GM23338 (cell line): ENCODE results near the gene RTP5. TPM values are rescaled to one million over a fixed set of nuclear protein-coding genes. Genes with fewer than 3 reads are reported as not detected.

Source experiments
- ATAC-seq: fragments of 200-7000 bp; cut with Tn5 transposase; 3 replicates; pipeline ENCODE4 v1.9.1; 2020
- DNase-seq: peaks from one replicate; pipeline ENCODE4 v3.0.0-alpha.2; 2015; ENCODE audit warnings: low spot score
- H2AFZ ChIP-seq: fragments of 200-600 bp; sonication (generic); 2 replicates; pipeline ENCODE4 v1.8.0; 2016; ENCODE audit warnings: antibody characterized with exemption, mild to moderate bottlenecking, moderate library complexity
- H3F3A ChIP-seq: fragments of 200-600 bp; sonication (generic); replicated peaks from 2 replicates; pipeline ENCODE4 v1.8.0; 2017; ENCODE audit warnings: antibody characterized with exemption, mixed run types, low read depth
- H3K27ac ChIP-seq: fragments of 200-600 bp; sonication (generic); 2 replicates; pipeline ENCODE4 v1.6.1; 2016; ENCODE audit warnings: low read depth
- H3K27me3 ChIP-seq: fragments of 200-600 bp; sonication (generic); 2 replicates; pipeline ENCODE4 v1.8.0; 2016; ENCODE audit warnings: mild to moderate bottlenecking, mixed run types, moderate library complexity; ENCODE audit not compliant: insufficient read depth
- H3K36me3 ChIP-seq: fragments of 200-600 bp; sonication (generic); 2 replicates; pipeline ENCODE4 v1.8.0; 2016; ENCODE audit warnings: mild to moderate bottlenecking; ENCODE audit not compliant: insufficient read depth
- H3K4me1 ChIP-seq: fragments of 200-600 bp; sonication (generic); 2 replicates; pipeline ENCODE4 v1.8.0; 2016; ENCODE audit warnings: mild to moderate bottlenecking, moderate library complexity; ENCODE audit not compliant: insufficient read depth
- H3K4me2 ChIP-seq: fragments of 200-600 bp; sonication (generic); 2 replicates; pipeline ENCODE4 v1.7.1; 2017; ENCODE audit warnings: mixed run types
- H3K4me3 ChIP-seq: fragments of 200-600 bp; sonication (generic); 2 replicates; pipeline ENCODE4 v1.6.1; 2016; ENCODE audit warnings: mixed run types
- H3K79me2 ChIP-seq: fragments of 200-600 bp; sonication (generic); replicated peaks from 2 replicates; pipeline ENCODE4 v1.8.0; 2017; ENCODE audit warnings: mild to moderate bottlenecking; ENCODE audit not compliant: insufficient read depth
- H3K9me2 ChIP-seq: fragments of 200-600 bp; sonication (generic); 2 replicates; pipeline ENCODE4 v1.8.0; 2017; ENCODE audit not compliant: insufficient read depth
- H4K20me1 ChIP-seq: fragments of 200-600 bp; sonication (generic); replicated peaks from 2 replicates; pipeline ENCODE4 v1.8.0; 2017; ENCODE audit warnings: mild to moderate bottlenecking; ENCODE audit not compliant: insufficient read depth
- H3K27ac Mint-ChIP-seq: 2 replicates; pipeline ENCODE4 v1.8.0; 2020; ENCODE audit warnings: inconsistent platforms, mild to moderate bottlenecking, moderate library complexity, mixed read lengths
- H3K27me3 Mint-ChIP-seq: 3 replicates; pipeline ENCODE4 v1.8.0; 2022; ENCODE audit warnings: low read depth, mild to moderate bottlenecking, moderate library complexity, mixed read lengths, inconsistent platforms; ENCODE audit not compliant: insufficient read depth, poor library complexity
- H3K36me3 Mint-ChIP-seq: 3 replicates; pipeline ENCODE4 v1.8.0; 2021; ENCODE audit warnings: low read depth, mild to moderate bottlenecking, inconsistent platforms, moderate library complexity, mixed read lengths
- H3K4me1 Mint-ChIP-seq: 3 replicates; pipeline ENCODE4 v1.8.0; 2020; ENCODE audit warnings: mild to moderate bottlenecking, inconsistent platforms, mixed read lengths
- H3K4me3 Mint-ChIP-seq: 3 replicates; pipeline ENCODE4 v1.8.0; 2021; ENCODE audit warnings: moderate library complexity, mild to moderate bottlenecking, inconsistent platforms, mixed read lengths
- H3K9me3 Mint-ChIP-seq: 3 replicates; pipeline ENCODE4 v1.8.0; 2020; ENCODE audit warnings: moderate library complexity, mild to moderate bottlenecking, inconsistent platforms, mixed read lengths
- CTCF ChIP-seq, 2 experiments: fragments of 200-600 bp in 1 of 2; sonication (generic) in 1 of 2; conservative IDR thresholded peaks; 2 replicates each; pipeline versions ENCODE4 v1.5.1 to v1.6.1; 2016 to 2017; ENCODE audit warnings: antibody characterized with exemption in 2 of 2, low read depth in 2 of 2, mild to moderate bottlenecking in 2 of 2, moderate library complexity in 1 of 2
- EZH2 ChIP-seq: fragments of 200-600 bp; sonication (generic); IDR thresholded peaks from one replicate; pipeline ENCODE4 v1.8.0; 2017; ENCODE audit warnings: antibody characterized with exemption, mild to moderate bottlenecking, low read depth; ENCODE audit not compliant: unreplicated experiment
- NANOG ChIP-seq: IDR thresholded peaks from 2 replicates; pipeline ENCODE4 v1.6.1; 2016; ENCODE audit warnings: antibody characterized with exemption, borderline replicate concordance
- ZNF114 ChIP-seq: fragments of 250-450 bp; sonication (Bioruptor Pico); IDR thresholded peaks from 2 replicates; pipeline ENCODE4 v1.5.0; 2020; ENCODE audit warnings: mild to moderate bottlenecking, moderate library complexity
- ZNF462 ChIP-seq: fragments of 250-450 bp; sonication (Bioruptor Pico); IDR thresholded peaks from 2 replicates; pipeline ENCODE4 v1.5.0; 2020; ENCODE audit warnings: mild to moderate bottlenecking, moderate library complexity
- polyA plus RNA-seq: library from polyadenylated mRNA; unstranded; fragments of >200 nt; fragmentation: Nextera tagmentation; extraction: Ambion mirVana; gene quantifications from 2 replicates; pipeline ENCODE4 v1.2.1, GENCODE V29; 2016
- total RNA-seq: library from RNA; depleted of rRNA; stranded (reverse); fragments of >200 nt; shearing (Covaris generic); gene quantifications from 2 replicates; pipeline ENCODE4 v1.2.3, GENCODE V29; 2014

RTP5 gene
- total and polyA plus RNA-seq, 2 experiments from 2014 or later, result not detected

- H3F3A ChIP-seq, result no peaks in the 10 kb centered on the region
- H4K20me1 ChIP-seq, result no peaks in the 10 kb centered on the region
- peak overlapping the region; percentile 74; the same call in 1 of the 2 replicates for H2AFZ ChIP-seq
- H3K27me3 ChIP-seq, result no peaks in the 10 kb centered on the region
- 0 out of 2 replicates have a peak, but pooled peaks cover 2% of the 10 kb centered on the region for H3K36me3 ChIP-seq
- Mint-ChIP-seq H3K36me3 (peaks cover 7% of the 10 kb centered on the region; the same call in 2 of the 3 replicates), H3K4me3 (peak overlapping the region; percentile 85), H3K27me3 (peaks cover 29% of the 10 kb centered on the region), H3K9me3 (peaks cover 2% of the 10 kb centered on the region), H3K4me1 (peaks cover 23% of the 10 kb centered on the region), H3K27ac (no peak overlapping the region)
- no peak overlapping the region; the same call in 1 of the 2 replicates for H3K27ac ChIP-seq
- H3K4me3 ChIP-seq, result peak overlapping the region; percentile 83; the same call in 1 of the 2 replicates
- ATAC-seq, result peak; percentile 13
- no peaks in the 10 kb centered on the region for H3K79me2 ChIP-seq
- peaks cover 22% of the 10 kb centered on the region for H3K4me1 ChIP-seq
- DNase-seq, result peak; percentile 65
- TF ChIP-seq ZNF462 (CRISPR knock-in tag), result no peak
- no peak for TF ChIP-seq NANOG
- TF ChIP-seq ZNF114 (CRISPR knock-in tag), result no peak
- TF ChIP-seq EZH2, result no peak
- TF ChIP-seq CTCF (conservative IDR thresholded peaks at IDR 0.05; ENCODE audit: low read depth in 2 of 2), result peak; percentile 33 to 44
- H3K9me2 ChIP-seq, result no peaks in the 10 kb centered on the region
- peak overlapping the region; percentile 73 for H3K4me2 ChIP-seq
Measured at GRCh38 chr2:241882091-241882625, 12.6 kb downstream of the RTP5 start.
